ENCODE results near the gene DBI. TPM values are rescaled to one million over a fixed set of nuclear protein-coding genes. Genes with fewer than 3 reads are reported as not detected.

The DBI gene
- total and polyA plus RNA-seq, 2 of the 13 experiments (the other 11 are each of a cell fraction or from before 2014, with no cell fraction given), result 330 to 659 TPM

- 0 out of 2 replicates have a peak, but pooled peaks have one; percentile 16 for TF ChIP-seq FOXP4 (CRISPR knock-in tag; IDR thresholded peaks at IDR 0.05)
- no peak for TF ChIP-seq ZC3H4 (CRISPR knock-in tag; IDR thresholded peaks at IDR 0.05; ENCODE audit: borderline replicate concordance)
- TF ChIP-seq KMT2B (CRISPR knock-in tag; IDR thresholded peaks at IDR 0.05), result no peak
- no peak; the same call in 1 of the 2 replicates for TF ChIP-seq KDM5A (IDR thresholded peaks at IDR 0.05; ENCODE audit: borderline replicate concordance, low read length)
- TF ChIP-seq TRIM22 (IDR thresholded peaks at IDR 0.05), result no peak
- no peak for TF ChIP-seq ZNF558 (CRISPR knock-in tag; IDR thresholded peaks at IDR 0.05; ENCODE audit: borderline replicate concordance)
- peak; percentile 63; the same call in 1 of the 3 replicates for TF ChIP-seq MXI1 (IDR thresholded peaks at IDR 0.05; ENCODE audit: borderline replicate concordance, low read depth, low read length)
- TF ChIP-seq ZKSCAN8 (CRISPR knock-in tag; IDR thresholded peaks at IDR 0.05; ENCODE audit: borderline replicate concordance), result no peak
- TF ChIP-seq ZNF263 (CRISPR knock-in tag; IDR thresholded peaks at IDR 0.05), result peak; percentile 43; the same call in 1 of the 2 replicates
- TF ChIP-seq HOXD1 (CRISPR knock-in tag; IDR thresholded peaks at IDR 0.05), result peak; percentile 79
- TF ChIP-seq ZNF598 (CRISPR knock-in tag; IDR thresholded peaks at IDR 0.05; ENCODE audit: borderline replicate concordance), result no peak
- TF ChIP-seq CBFB (CRISPR knock-in tag; IDR thresholded peaks at IDR 0.05), result no peak
- peak; percentile 89; the same call in 1 of the 2 replicates for TF ChIP-seq E2F2 (CRISPR knock-in tag; IDR thresholded peaks at IDR 0.05; ENCODE audit: borderline replicate concordance)
- TF ChIP-seq ARID5B (CRISPR knock-in tag; IDR thresholded peaks at IDR 0.05), result peak; percentile 41; the same call in 1 of the 2 replicates
- no peak for TF ChIP-seq ATAD3A (CRISPR knock-in tag; IDR thresholded peaks at IDR 0.05)
- TF ChIP-seq AFF4 (CRISPR knock-in tag; IDR thresholded peaks at IDR 0.05), result 0 out of 2 replicates have a peak, but pooled peaks have one; percentile 48
- no peak for TF ChIP-seq PLRG1 (conservative IDR thresholded peaks at IDR 0.05)
- no peak for TF ChIP-seq STAG1 (CRISPR knock-in tag; IDR thresholded peaks at IDR 0.05)
Observed at GRCh38 chr2:119367472-119368099, 809 bp downstream of the DBI start (continued).

All from HepG2 (cell line).